H1 (cell line): Measurements from ENCODE around the gene ANO6. TPM values are rescaled to one million over a fixed set of nuclear protein-coding genes. Genes with fewer than 3 reads are reported as not detected.

Experiments used
- CTCF ChIA-PET: fragments of 300-600 bp; sonication (Branson Sonifier 250); formaldehyde crosslinking; loops from one replicate; lab custom pipeline; 2021; ENCODE audit not compliant: partially characterized antibody; lab: Charles Lee
- POLR2A ChIA-PET: fragments of 300-600 bp; sonication (Branson Sonifier 250); formaldehyde crosslinking; loops from one replicate; lab custom pipeline; 2021; ENCODE audit warnings: inconsistent platforms; ENCODE audit not compliant: partially characterized antibody; lab: Charles Lee
- DNase-seq, 2 experiments: peaks; one replicate each; pipeline versions ENCODE4 v3.0.0 to v3.0.0-alpha.2; 2010 to 2022; ENCODE audit warnings: low spot score in 2 of 2, low read depth in 1 of 2, mixed read lengths in 1 of 2
- FAIRE-seq: peaks from 2 replicates; lab custom pipeline; 2011; peaks lifted over from hg19 to GRCh38; lab: Jason Lieb, UNC
- H2AFZ ChIP-seq: 2 replicates; pipeline ENCODE4 v1.8.1; 2012; ENCODE audit warnings: low read length, inconsistent platforms
- H2AK5ac ChIP-seq: 2 replicates; pipeline ENCODE4 v1.6.1; 2013; ENCODE audit warnings: low read depth, low read length
- H2BK120ac ChIP-seq: replicated peaks from 2 replicates; pipeline ENCODE3; 2013; ENCODE audit warnings: low read depth, low read length, inconsistent platforms
- H2BK12ac ChIP-seq: 2 replicates; pipeline ENCODE4 v1.6.1; 2013; ENCODE audit warnings: low read depth, low read length
- H2BK15ac ChIP-seq: 2 replicates; pipeline ENCODE4 v1.6.1; 2013; ENCODE audit warnings: low read length
- H2BK20ac ChIP-seq: 2 replicates; pipeline ENCODE4 v1.6.1; 2013; ENCODE audit warnings: low read length
- H2BK5ac ChIP-seq: 2 replicates; pipeline ENCODE4 v1.6.1; 2013; ENCODE audit warnings: low read depth, low read length
- H3K14ac ChIP-seq: 2 replicates; pipeline ENCODE4 v1.6.1; 2013; ENCODE audit warnings: inconsistent platforms; ENCODE audit not compliant: insufficient read length
- H3K18ac ChIP-seq: 2 replicates; pipeline ENCODE4 v1.6.1; 2013; ENCODE audit warnings: low read length; ENCODE audit errors: extremely low read depth
- H3K23ac ChIP-seq: 2 replicates; pipeline ENCODE4 v1.6.1; 2013; ENCODE audit warnings: inconsistent platforms; ENCODE audit not compliant: insufficient read length
- H3K23me2 ChIP-seq: 2 replicates; pipeline ENCODE4 v1.6.1; 2013; ENCODE audit warnings: low read depth, low read length
- H3K27ac ChIP-seq: 2 replicates; pipeline ENCODE4 v1.6.1; 2011; ENCODE audit warnings: low read depth, low read length, inconsistent platforms
- H3K27me3 ChIP-seq, 4 experiments: replicated peaks in 1 of 4; 1 replicate in 1 of 4; 2 replicates in 3 of 4; pipeline versions ENCODE4 v1.6.1 to v1.8.1; 2011 to 2013; ENCODE audit warnings: low read length in 3 of 4, mild to moderate bottlenecking in 3 of 4, inconsistent platforms in 2 of 4, mixed read lengths in 2 of 4, moderate library complexity in 1 of 4; ENCODE audit not compliant: control insufficient read depth in 3 of 4, insufficient read depth in 3 of 4; ENCODE audit errors: extremely low read depth in 1 of 4
- H3K36me3 ChIP-seq, 4 experiments: 2 replicates each; pipeline versions ENCODE4 v1.6.1 to v1.8.1; 2011 to 2013; ENCODE audit warnings: mild to moderate bottlenecking in 4 of 4, low read length in 3 of 4, moderate library complexity in 2 of 4, control low read depth in 1 of 4, inconsistent platforms in 1 of 4; ENCODE audit not compliant: insufficient read depth in 4 of 4, control insufficient read depth in 2 of 4
- H3K4ac ChIP-seq: replicated peaks from 2 replicates; pipeline ENCODE3; 2013; ENCODE audit warnings: low read length, low read depth, mixed read lengths, inconsistent platforms; ENCODE audit not compliant: insufficient read length
- H3K4me1 ChIP-seq, 4 experiments: replicated peaks in 1 of 4; 1 replicate in 1 of 4; 2 replicates in 3 of 4; pipeline versions ENCODE4 v1.6.1 to v1.8.1; 2011 to 2013; ENCODE audit warnings: low read length in 3 of 4, inconsistent platforms in 2 of 4, mixed read lengths in 1 of 4; ENCODE audit not compliant: insufficient read depth in 4 of 4, control insufficient read depth in 3 of 4
- H3K4me2 ChIP-seq, 2 experiments: 2 replicates each; pipeline versions ENCODE4 v1.6.1 to v1.8.1; 2011 to 2013; ENCODE audit warnings: low read depth in 2 of 2, low read length in 2 of 2, control low read depth in 1 of 2, inconsistent platforms in 1 of 2, mild to moderate bottlenecking in 1 of 2; ENCODE audit not compliant: insufficient read depth in 1 of 2
- H3K4me3 ChIP-seq, 4 experiments: fragments of 200-600, 300-600 bp in 1 of 4; sonication (generic), shearing (Covaris generic), sonication (Bioruptor Twin) in 1 of 4; 2 replicates each; pipeline versions ENCODE4 v1.5.1 to v1.8.1; 2011 to 2016; ENCODE audit warnings: low read length in 4 of 4, low read depth in 3 of 4, control low read depth in 2 of 4, inconsistent platforms in 2 of 4, mild to moderate bottlenecking in 2 of 4, mixed read lengths in 1 of 4, moderate library complexity in 1 of 4; ENCODE audit not compliant: insufficient read depth in 2 of 4; ENCODE audit errors: extremely low read depth in 1 of 4
- H3K56ac ChIP-seq: replicated peaks from 2 replicates; pipeline ENCODE3; 2013; ENCODE audit warnings: low read depth, mild to moderate bottlenecking, mixed read lengths, low read length, inconsistent platforms; ENCODE audit not compliant: insufficient read length
- H3K79me1 ChIP-seq: 2 replicates; pipeline ENCODE4 v1.6.1; 2013; ENCODE audit warnings: low read depth, low read length, control low read depth
- H3K79me2 ChIP-seq, 2 experiments: 2 replicates each; pipeline versions ENCODE4 v1.6.1 to v1.8.1; 2012 to 2013; ENCODE audit warnings: low read length in 2 of 2, mild to moderate bottlenecking in 2 of 2, inconsistent platforms in 1 of 2; ENCODE audit not compliant: insufficient read depth in 2 of 2, control insufficient read depth in 1 of 2
- H3K9ac ChIP-seq, 4 experiments: replicated peaks in 1 of 4; 1 replicate in 1 of 4; 2 replicates in 3 of 4; pipeline versions ENCODE4 v1.6.1 to v1.8.1; 2011 to 2013; ENCODE audit warnings: low read depth in 3 of 4, low read length in 3 of 4, control low read depth in 2 of 4, mild to moderate bottlenecking in 2 of 4, moderate library complexity in 2 of 4, inconsistent platforms in 1 of 4; ENCODE audit errors: extremely low read depth in 1 of 4
- H3K9me3 ChIP-seq, 2 experiments: 2 replicates each; pipeline versions ENCODE4 v1.6.1 to v1.8.1; 2012 to 2013; ENCODE audit warnings: mild to moderate bottlenecking in 2 of 2, moderate library complexity in 2 of 2, control low read depth in 1 of 2, inconsistent platforms in 1 of 2, low read depth in 1 of 2, low read length in 1 of 2, mixed read lengths in 1 of 2; ENCODE audit not compliant: insufficient read depth in 2 of 2
- H4K20me1 ChIP-seq, 2 experiments: replicated peaks in 1 of 2; 2 replicates each; pipeline versions ENCODE3 to v1.8.1; 2011 to 2013; ENCODE audit warnings: inconsistent platforms in 2 of 2, low read length in 2 of 2, mild to moderate bottlenecking in 1 of 2; ENCODE audit not compliant: insufficient read depth in 2 of 2, control insufficient read depth in 1 of 2
- H4K5ac ChIP-seq: 2 replicates; pipeline ENCODE4 v1.6.1; 2013; ENCODE audit warnings: low read length, low read depth, mixed read lengths, inconsistent platforms; ENCODE audit not compliant: insufficient read length
- H4K8ac ChIP-seq: 2 replicates; pipeline ENCODE4 v1.8.0; 2013; ENCODE audit warnings: mild to moderate bottlenecking, moderate library complexity, low read length, inconsistent platforms; ENCODE audit not compliant: insufficient read depth; ENCODE audit errors: extremely low read depth
- H4K91ac ChIP-seq: replicated peaks from 2 replicates; pipeline ENCODE3; 2013; ENCODE audit warnings: low read length, mixed read lengths, inconsistent platforms; ENCODE audit not compliant: insufficient read length
- BACH1 ChIP-seq: IDR thresholded peaks from 2 replicates; pipeline ENCODE4 v1.6.1; 2012; ENCODE audit warnings: low read length, improper control_type of control experiment
- EP300 ChIP-seq, 2 experiments: IDR thresholded peaks; 1 replicate in 1 of 2; 2 replicates in 1 of 2; pipeline ENCODE4 v1.6.1; 2011 to 2012; ENCODE audit warnings: low read depth in 2 of 2, low read length in 2 of 2, mild to moderate bottlenecking in 2 of 2, borderline replicate concordance in 1 of 2, inconsistent platforms in 1 of 2, moderate library complexity in 1 of 2
- FOSL1 ChIP-seq: IDR thresholded peaks from 2 replicates; pipeline ENCODE4 v1.6.1; 2011; ENCODE audit warnings: mild to moderate bottlenecking, low read depth, low read length, moderate library complexity; ENCODE audit not compliant: insufficient read depth
- GTF2F1 ChIP-seq: IDR thresholded peaks from 2 replicates; pipeline ENCODE4 v1.6.1; 2012; ENCODE audit warnings: low read depth, low read length, improper control_type of control experiment, borderline replicate concordance
- JUN ChIP-seq: IDR thresholded peaks from 2 replicates; pipeline ENCODE4 v1.6.1; 2011; ENCODE audit warnings: low read depth, mild to moderate bottlenecking, improper control_type of control experiment, low read length
- SP4 ChIP-seq: IDR thresholded peaks from 2 replicates; pipeline ENCODE4 v1.6.1; 2012; ENCODE audit warnings: low read length, inconsistent platforms
- SRF ChIP-seq: IDR thresholded peaks from 2 replicates; pipeline ENCODE4 v1.6.1; 2011; ENCODE audit warnings: mild to moderate bottlenecking, low read depth, low read length, moderate library complexity
- WGBS, 2 experiments: shearing (Covaris generic) in 1 of 2; methylation state at CpG; one replicate each; pipeline versions ENCODE4 v1.1.6 to v1.1.7; 2013 to 2015; ENCODE audit warnings: low lambda C conversion rate in 2 of 2, mixed read lengths in 2 of 2, inconsistent platforms in 1 of 2, low coverage in 1 of 2, missing lambda C conversion rate in 1 of 2; ENCODE audit not compliant: insufficient replicate concordance in 2 of 2, insufficient coverage in 1 of 2, insufficient read length in 1 of 2; ENCODE audit errors: extremely low coverage in 1 of 2, missing lambda C conversion rate in 1 of 2; 5-methylcytosine and 5-hydroxymethylcytosine counted together
- polyA plus RNA-seq, 7 experiments: library from polyadenylated mRNA; depleted of rRNA in 3 of 7; stranded (reverse) in 5 of 7; unstranded in 2 of 7; fragments of >200 nt in 5 of 7; fragments of 200-250 nt in 2 of 7; gene quantifications; 1 replicate in 5 of 7; 2 replicates in 1 of 7; 4 replicates in 1 of 7; pipeline versions ENCODE4 v1.2.1 to v1.2.3, GENCODE V29; 2011 to 2013; ENCODE audit warnings: missing spikeins in 2 of 7, mixed read lengths in 2 of 7
- total RNA-seq: library from RNA; stranded (reverse); fragmentation: NEBNext Ultra II Directional; extraction: Animal tissue kit (Norgen Biotek cat#: 25700); gene quantifications from 2 replicates; pipeline ENCODE4 v1.2.1, GENCODE V29; 2021

The ANO6 gene
- total and polyA plus RNA-seq, 2 of the 8 experiments (the other 6 are each of a cell fraction or from before 2014, with no cell fraction given): 15.1 to 39.7 TPM

- Histone ChIP-seq H3K27ac (no peak overlapping the region), H3K79me2 (peaks cover 0 to 14% of the 10 kb centered on the region in 2 experiments; a peak in 1 of 4 replicates), H3K36me3 (no peaks in the 10 kb centered on the region; a peak in 1 of 8 replicates), H4K20me1 (peaks cover 2 to 4% of the 10 kb centered on the region in 2 experiments), H3K9me3 (no peaks in the 10 kb centered on the region), H3K79me1 (no peaks in the 10 kb centered on the region; the same call in 1 of the 2 replicates), H2BK20ac (no peak overlapping the region), H3K18ac (no peak overlapping the region), H3K27me3 (no peaks in the 10 kb centered on the region), H4K8ac (no peak overlapping the region), H2BK12ac (no peak overlapping the region), H2AFZ (no peak overlapping the region), H3K4me1 (peaks cover 2 to 9% (median 6%) of the 10 kb centered on the region in 4 experiments; a peak in 4 of 7 replicates), H3K4me3 (no peak overlapping the region), H3K23me2 (no peaks in the 10 kb centered on the region), H3K14ac (no peak overlapping the region), H4K5ac (no peak overlapping the region), H2AK5ac (no peak overlapping the region), H3K9ac (no peak overlapping the region), H2BK5ac (no peak overlapping the region), H4K91ac (no peak overlapping the region), H2BK120ac (no peak overlapping the region), H2BK15ac (no peak overlapping the region), H3K56ac (no peak overlapping the region), H3K4me2 (no peak overlapping the region; a peak in 1 of 4 replicates), H3K23ac (no peak overlapping the region), H3K4ac (no peak overlapping the region)
- CTCF ChIA-PET: interaction anchor here (0.7 to 2.5 kb wide), 7 partner anchors 13 to 507 kb away, joined by 3 to 11 read pairs (median 4); no protein-coding TSS in a partner anchor
- 92% methylated on average over 1 of the region's 2 CpGs; no CpG with 5 or more reads in 1 of the 2 experiments for WGBS, 2 experiments
- FAIRE-seq (no peak), DNase-seq (no peak)
- POLR2A ChIA-PET: no interaction called here
- TF ChIP-seq SRF: no peak
- no peak for TF ChIP-seq SP4
- no peak for TF ChIP-seq EP300 (IDR thresholded peaks at IDR 0.05; ENCODE audit: borderline replicate concordance in 1 of 2, low read depth in 2 of 2, low read length in 2 of 2)
- no peak for TF ChIP-seq BACH1
- no peak for TF ChIP-seq GTF2F1
- TF ChIP-seq FOSL1: no peak
- TF ChIP-seq JUN: no peak
Measured at GRCh38 chr12:45285717-45286116, 69.8 kb downstream of the ANO6 start.
